ENCODE measurements around the gene CDK7.

- no peak for TF ChIP-seq ZNF274 (IDR thresholded peaks at IDR 0.05; ENCODE audit: low read depth, low read length)
- TF ChIP-seq YY1 (IDR thresholded peaks at IDR 0.05; ENCODE audit: insufficient read depth, insufficient read length): no peak
Observed at GRCh38 chr5:69209602-69210001, 25.1 kb upstream of the CDK7 start.
